ENCODE measurements around the gene ACOT11.

DNA sequence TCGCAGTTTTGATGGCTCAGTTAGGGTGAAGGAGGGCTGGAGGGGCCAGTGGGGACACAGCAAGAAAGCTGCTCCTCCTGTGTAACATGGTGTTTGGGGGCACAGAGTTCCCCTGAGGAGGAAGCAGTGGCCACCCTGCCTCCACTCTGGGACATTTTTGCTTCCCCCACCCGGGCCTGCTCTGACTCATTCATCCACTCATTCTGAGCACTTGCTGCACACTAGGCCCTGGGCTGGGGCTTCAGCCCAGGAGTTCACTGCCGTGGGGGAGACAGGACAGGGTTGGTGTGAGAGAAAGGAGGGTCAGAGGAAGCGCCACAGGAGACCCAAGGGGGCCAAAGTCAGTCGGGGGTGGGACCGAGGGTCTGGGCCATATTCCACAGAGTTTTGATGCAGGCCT lies 41.4 kb upstream of the ACOT11 start:
- TF ChIP-seq, protein P1, sequence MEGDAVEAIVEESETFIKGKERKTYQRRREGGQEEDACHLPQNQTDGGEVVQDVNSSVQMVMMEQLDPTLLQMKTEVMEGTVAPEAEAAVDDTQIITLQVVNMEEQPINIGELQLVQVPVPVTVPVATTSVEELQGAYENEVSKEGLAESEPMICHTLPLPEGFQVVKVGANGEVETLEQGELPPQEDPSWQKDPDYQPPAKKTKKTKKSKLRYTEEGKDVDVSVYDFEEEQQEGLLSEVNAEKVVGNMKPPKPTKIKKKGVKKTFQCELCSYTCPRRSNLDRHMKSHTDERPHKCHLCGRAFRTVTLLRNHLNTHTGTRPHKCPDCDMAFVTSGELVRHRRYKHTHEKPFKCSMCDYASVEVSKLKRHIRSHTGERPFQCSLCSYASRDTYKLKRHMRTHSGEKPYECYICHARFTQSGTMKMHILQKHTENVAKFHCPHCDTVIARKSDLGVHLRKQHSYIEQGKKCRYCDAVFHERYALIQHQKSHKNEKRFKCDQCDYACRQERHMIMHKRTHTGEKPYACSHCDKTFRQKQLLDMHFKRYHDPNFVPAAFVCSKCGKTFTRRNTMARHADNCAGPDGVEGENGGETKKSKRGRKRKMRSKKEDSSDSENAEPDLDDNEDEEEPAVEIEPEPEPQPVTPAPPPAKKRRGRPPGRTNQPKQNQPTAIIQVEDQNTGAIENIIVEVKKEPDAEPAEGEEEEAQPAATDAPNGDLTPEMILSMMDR (IDR thresholded peaks at IDR 0.05), result no peak
- no peak for TF ChIP-seq POLR2A (IDR thresholded peaks at IDR 0.05)

Data from thyroid gland (tissue), 4 donors.